ENCODE data around the gene NRXN2. TPM values are rescaled to one million over a fixed set of nuclear protein-coding genes. Genes with fewer than 3 reads are reported as not detected.
A peak's percentile ranks its signal among the peaks of the same experiment; 100 is the strongest.

The NRXN2 gene
- total and polyA plus RNA-seq, 3 donors from 2014 or later, result 32.6 to 46.8 (median 40.1) TPM

- Histone ChIP-seq H3K4me3 (no peak overlapping the region), H3K27me3 (no peaks in the 10 kb centered on the region), H3K9me3 (no peaks in the 10 kb centered on the region), H3K27ac (no peak overlapping the region), H3K36me3 (ENCODE audit: low read depth, missing control alignments) (no peaks in the 10 kb centered on the region), H3K4me1 (peaks cover 23% of the 10 kb centered on the region)
- no peak for DNase-seq
- WGBS, 2 donors, result 79 to 83% methylated on average over 2 of the region's 2 CpGs
- TF ChIP-seq POLR2A (IDR thresholded peaks at IDR 0.05), result no peak
- TF ChIP-seq, protein P1, sequence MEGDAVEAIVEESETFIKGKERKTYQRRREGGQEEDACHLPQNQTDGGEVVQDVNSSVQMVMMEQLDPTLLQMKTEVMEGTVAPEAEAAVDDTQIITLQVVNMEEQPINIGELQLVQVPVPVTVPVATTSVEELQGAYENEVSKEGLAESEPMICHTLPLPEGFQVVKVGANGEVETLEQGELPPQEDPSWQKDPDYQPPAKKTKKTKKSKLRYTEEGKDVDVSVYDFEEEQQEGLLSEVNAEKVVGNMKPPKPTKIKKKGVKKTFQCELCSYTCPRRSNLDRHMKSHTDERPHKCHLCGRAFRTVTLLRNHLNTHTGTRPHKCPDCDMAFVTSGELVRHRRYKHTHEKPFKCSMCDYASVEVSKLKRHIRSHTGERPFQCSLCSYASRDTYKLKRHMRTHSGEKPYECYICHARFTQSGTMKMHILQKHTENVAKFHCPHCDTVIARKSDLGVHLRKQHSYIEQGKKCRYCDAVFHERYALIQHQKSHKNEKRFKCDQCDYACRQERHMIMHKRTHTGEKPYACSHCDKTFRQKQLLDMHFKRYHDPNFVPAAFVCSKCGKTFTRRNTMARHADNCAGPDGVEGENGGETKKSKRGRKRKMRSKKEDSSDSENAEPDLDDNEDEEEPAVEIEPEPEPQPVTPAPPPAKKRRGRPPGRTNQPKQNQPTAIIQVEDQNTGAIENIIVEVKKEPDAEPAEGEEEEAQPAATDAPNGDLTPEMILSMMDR (IDR thresholded peaks at IDR 0.05), result no peak
- intact Hi-C loops (cut with DNase I; ENCODE audit: low total_unique reads), result no loop called here
Measured at GRCh38 chr11:64638829-64639228, 84.2 kb downstream of the NRXN2 start.

GRCh38 chr11:64638018-64638665 lies 84.9 kb downstream of the NRXN2 start:
- DNase-seq, result peak; percentile 33
- TF ChIP-seq, protein P1 (IDR thresholded peaks at IDR 0.05), result no peak
- H3K27ac ChIP-seq, result no peak overlapping the region
- H3K4me3 ChIP-seq, result peak overlapping the region; percentile 21 to 34
- no peaks in the 10 kb centered on the region for H3K9me3 ChIP-seq
- H3K36me3 ChIP-seq (ENCODE audit: low read depth, missing control alignments), result no peaks in the 10 kb centered on the region
- WGBS, 2 donors, result 8 to 18% methylated on average over 23 to 36 of the region's 37 CpGs
- H3K27me3 ChIP-seq, result no peaks in the 10 kb centered on the region
- peaks cover 21% of the 10 kb centered on the region for H3K4me1 ChIP-seq
- intact Hi-C loops (cut with DNase I; ENCODE audit: low total_unique reads), result no loop called here

DNA sequence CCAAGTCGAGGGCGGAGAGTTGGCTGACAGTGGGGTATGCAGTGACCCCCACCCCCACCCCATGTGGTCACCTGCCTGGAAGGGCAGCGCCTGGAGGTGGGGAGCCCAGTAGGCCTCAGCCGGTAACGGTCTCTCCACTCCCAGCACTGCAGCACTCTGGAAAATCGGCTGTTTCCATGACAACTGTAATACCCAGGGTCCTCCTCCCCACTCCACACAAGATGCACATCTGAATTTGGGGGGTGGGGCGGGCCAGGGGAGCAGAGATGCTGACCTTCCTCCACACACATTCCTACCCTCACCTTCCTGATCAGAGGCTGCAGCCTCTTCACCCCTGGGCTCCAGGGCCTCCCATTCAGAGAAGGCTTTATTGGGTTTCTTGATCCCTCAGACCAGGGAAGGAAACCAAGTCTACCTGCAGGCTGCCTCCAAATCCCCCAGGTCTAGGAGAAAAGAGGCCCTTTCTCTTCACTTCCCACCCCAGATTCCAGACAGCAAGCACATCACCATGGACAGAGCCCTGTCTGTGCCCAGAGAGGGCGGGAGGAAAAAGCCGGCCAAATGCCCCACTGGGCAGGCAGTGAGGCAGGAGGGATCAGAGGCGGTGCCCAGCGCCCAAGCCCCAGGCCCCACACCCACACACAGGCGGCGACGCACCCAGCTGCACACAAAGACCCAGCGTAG lies 85.5 kb downstream of the NRXN2 start:
- DNase-seq, result no peak
- Histone ChIP-seq H3K4me1 (peaks cover 21% of the 10 kb centered on the region), H3K27ac (no peak overlapping the region), H3K4me3 (peak overlapping the region; percentile 21 to 34), H3K27me3 (no peaks in the 10 kb centered on the region), H3K36me3 (ENCODE audit: low read depth, missing control alignments) (no peaks in the 10 kb centered on the region), H3K9me3 (no peaks in the 10 kb centered on the region)
- intact Hi-C loops (cut with DNase I; ENCODE audit: low total_unique reads), result no loop called here
- TF ChIP-seq, protein P1 (IDR thresholded peaks at IDR 0.05), result no peak
- TF ChIP-seq POLR2A (IDR thresholded peaks at IDR 0.05), result no peak
- WGBS, 2 donors, result 37 to 44% methylated on average over 7 to 15 of the region's 15 CpGs

DNA sequence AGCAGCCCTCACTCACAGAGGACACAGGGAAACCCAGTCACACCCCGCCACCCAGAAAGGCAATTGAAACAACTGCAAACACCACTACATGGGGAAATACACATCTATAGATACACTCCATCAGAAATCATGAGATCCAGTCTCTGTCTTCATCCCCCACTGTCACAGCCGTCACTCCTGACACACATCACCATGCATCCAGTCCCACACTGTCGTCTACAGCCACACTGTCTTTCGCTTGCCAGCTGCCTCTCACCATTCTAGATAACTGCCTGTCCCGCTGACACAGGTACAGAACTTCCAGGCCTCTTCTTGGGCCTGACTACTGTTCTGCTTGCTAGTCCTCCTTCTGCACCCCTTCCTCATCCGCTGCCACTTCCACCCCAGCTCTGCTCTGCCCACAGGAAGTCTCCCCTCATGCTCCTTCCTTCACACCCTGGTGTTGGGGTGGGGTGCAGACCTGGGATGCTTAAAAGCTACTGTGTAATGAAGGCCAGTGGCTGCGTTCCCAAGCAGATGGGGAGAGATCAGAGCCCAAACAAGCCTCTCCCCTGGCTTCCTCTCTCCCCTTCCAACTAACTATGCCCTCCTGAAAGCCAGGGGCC lies 89.3 kb downstream of the NRXN2 start:
- no peak for DNase-seq
- 83 to 91% methylated on average over 7 of the region's 7 CpGs for WGBS, 2 donors
- Histone ChIP-seq H3K36me3 (ENCODE audit: low read depth, missing control alignments) (no peaks in the 10 kb centered on the region), H3K27me3 (no peaks in the 10 kb centered on the region), H3K4me1 (peaks cover 42% of the 10 kb centered on the region), H3K9me3 (no peaks in the 10 kb centered on the region), H3K27ac (no peak overlapping the region), H3K4me3 (no peak overlapping the region)
- intact Hi-C loops (cut with DNase I; ENCODE audit: low total_unique reads), result no loop called here
- TF ChIP-seq, protein P1 (IDR thresholded peaks at IDR 0.05), result no peak
- TF ChIP-seq POLR2A (IDR thresholded peaks at IDR 0.05), result no peak
